GM18499 (cell line): ENCODE results near the gene APBA1.

Experiments used
- ATAC-seq: cut with Tn5 transposase; IDR thresholded peaks from one replicate; pipeline ENCODE4 v1.9.1; 2021; ENCODE audit warnings: moderate number of reproducible peaks; ENCODE audit not compliant: insufficient read depth, unreplicated experiment

The APBA1 gene

GRCh38 chr9:69580582-69581214, 91.5 kb downstream of the APBA1 start:
- ATAC-seq, result no peak

GRCh38 chr9:69579760-69580581, 92.2 kb downstream of the APBA1 start:
- no peak for ATAC-seq

GRCh38 chr9:69579032-69579758, 93.0 kb downstream of the APBA1 start:
- no peak for ATAC-seq

GRCh38 chr9:69578026-69578425, 94.1 kb downstream of the APBA1 start:
- no peak for ATAC-seq

- ATAC-seq, result no peak
Observed at GRCh38 chr9:69577123-69577522, 95.0 kb downstream of the APBA1 start.

DNA sequence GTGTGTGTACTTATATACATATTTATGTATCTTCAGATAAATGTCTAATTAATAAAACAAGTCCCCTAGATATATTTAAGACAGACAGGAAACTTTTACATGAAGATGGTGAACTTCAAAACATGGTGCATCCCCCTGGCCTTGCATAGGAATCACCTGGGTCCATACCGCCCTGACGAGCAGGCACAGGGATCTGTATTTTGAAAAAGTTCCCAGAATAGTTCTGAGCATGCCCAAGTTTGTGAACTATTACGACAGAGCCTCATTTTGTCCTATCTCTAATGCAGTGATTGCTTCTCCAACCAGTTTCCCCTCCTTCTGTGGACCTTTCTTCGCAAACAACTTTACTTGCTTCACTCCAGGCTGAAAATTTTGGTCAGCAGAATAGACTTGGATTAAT, 98.1 kb downstream of the APBA1 start:
- no peak for ATAC-seq

- ATAC-seq, result no peak
Observed at GRCh38 chr9:69573651-69574050, 98.5 kb downstream of the APBA1 start.

- ATAC-seq, result no peak
Observed at GRCh38 chr9:69572611-69573010, 99.6 kb downstream of the APBA1 start.

- ATAC-seq, result no peak
Observed at GRCh38 chr9:69571032-69571431, 101.1 kb downstream of the APBA1 start.

DNA sequence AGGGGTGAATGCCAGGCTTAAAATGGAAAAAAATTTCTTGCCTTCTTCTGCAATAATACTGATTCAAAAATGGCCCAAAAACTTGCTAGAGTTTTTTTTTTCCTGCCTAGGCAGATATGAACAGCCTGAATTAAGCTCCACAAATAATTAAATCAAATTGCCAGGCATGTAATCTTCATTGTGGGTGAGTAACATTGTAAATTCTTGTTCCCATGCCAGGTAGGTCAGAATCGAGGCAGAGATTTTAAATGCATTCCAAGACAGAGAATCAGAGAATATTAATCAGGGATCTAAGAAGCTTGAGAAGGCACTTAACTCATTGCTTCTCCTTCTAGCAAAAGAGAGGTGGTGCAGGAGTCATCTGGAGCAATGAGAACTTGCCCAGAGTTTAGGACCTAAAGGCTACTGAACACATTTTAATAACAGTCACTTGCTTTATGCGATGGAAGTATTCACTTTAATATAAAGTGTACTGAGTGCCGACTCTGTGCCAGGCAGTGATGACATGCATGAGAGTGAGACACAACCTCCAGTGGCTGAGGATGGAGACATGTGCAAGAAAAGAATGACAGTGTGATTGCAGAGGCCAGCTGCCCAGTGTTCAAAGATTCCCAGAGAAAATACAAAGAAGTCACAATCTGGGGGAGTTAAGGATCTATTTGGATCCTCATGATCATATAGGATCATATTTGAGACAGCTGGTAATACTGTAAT, 102.3 kb downstream of the APBA1 start:
- no peak for ATAC-seq

DNA sequence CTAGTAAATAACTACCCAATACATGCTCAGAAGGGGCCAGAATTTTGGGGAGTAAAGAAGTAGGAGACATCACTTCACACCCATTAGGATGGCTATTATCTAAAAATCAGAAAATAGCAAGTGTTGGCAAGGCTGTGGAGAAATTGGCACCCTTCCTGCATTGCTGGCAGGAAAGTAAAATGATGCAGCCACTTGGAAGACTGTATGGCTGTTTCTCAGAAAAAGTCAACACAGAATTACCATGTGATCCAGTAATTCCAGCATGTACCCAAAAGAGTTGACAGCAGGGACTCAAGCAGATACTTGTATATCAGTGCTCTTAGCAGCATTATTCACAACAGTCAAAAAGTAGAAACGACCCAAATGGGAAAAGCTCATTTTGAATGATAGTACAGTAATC, 107.6 kb downstream of the APBA1 start:
- no peak for ATAC-seq

DNA sequence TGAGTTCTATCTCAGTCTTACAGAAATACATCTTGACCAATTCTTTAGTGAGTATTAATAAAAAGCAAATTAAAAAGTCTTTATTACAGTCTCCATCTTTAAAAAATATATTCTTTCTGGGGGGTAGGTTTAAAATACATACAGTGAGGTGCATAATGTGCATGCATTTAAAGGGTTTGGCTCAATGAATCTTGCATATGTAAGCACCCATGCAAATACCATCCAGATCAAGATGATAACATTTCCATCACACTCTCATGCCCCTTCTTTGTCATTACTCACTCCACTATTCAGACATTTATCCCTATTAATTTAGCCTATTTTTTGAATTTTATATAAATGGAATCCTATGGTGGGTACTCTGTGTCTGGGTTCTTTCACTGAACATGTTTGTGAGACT, 113.0 kb downstream of the APBA1 start:
- no peak for ATAC-seq

GRCh38 chr9:69556707-69557106, 115.5 kb downstream of the APBA1 start:
- no peak for ATAC-seq

DNA sequence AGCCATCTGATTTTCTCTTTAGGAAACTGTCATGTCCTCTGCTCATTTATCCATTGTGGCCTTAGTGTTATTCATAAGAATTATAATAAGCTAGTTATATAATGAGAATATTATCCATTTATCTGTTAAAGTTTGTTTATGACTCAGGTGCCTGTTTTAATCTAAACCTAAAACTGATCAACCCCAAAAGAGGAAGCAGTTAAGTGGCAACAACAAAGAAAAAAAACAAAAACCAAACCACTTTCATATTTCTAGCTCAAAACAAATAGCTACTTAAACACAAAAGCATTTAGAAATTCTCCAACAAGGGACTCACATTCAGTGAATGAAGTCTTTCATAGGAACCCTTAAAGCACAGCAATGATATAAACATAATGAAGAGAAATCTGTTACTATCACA, 116.4 kb downstream of the APBA1 start:
- ATAC-seq, result no peak

- no peak for ATAC-seq
Observed at GRCh38 chr9:69554945-69555344, 117.2 kb downstream of the APBA1 start.

GRCh38 chr9:69549310-69550202, 122.6 kb downstream of the APBA1 start:
- no peak for ATAC-seq

GRCh38 chr9:69548681-69549080, 123.5 kb downstream of the APBA1 start:
- ATAC-seq, result no peak

- ATAC-seq, result no peak
Observed at GRCh38 chr9:69546265-69546664, 125.9 kb downstream of the APBA1 start.

GRCh38 chr9:69542942-69543704, 129.0 kb downstream of the APBA1 start:
- ATAC-seq, result no peak
